Progenitor cell of endocrine pancreas (in vitro differentiated cells): ENCODE data around the gene ALOX15. TPM values are rescaled to one million over a fixed set of nuclear protein-coding genes. Genes with fewer than 3 reads are reported as not detected.

Experiments used
- DNase-seq: peaks from one replicate; pipeline ENCODE4 v3.0.0; 2021; ENCODE audit warnings: low spot score; ENCODE audit not compliant: unreplicated experiment
- H3K27ac Mint-ChIP-seq: 2 replicates; pipeline ENCODE4 v1.8.0; 2021; ENCODE audit warnings: mild to moderate bottlenecking, moderate library complexity, mixed read lengths
- H3K27me3 Mint-ChIP-seq: 2 replicates; pipeline ENCODE4 v1.8.0; 2021; ENCODE audit warnings: mixed read lengths
- H3K36me3 Mint-ChIP-seq: 2 replicates; pipeline ENCODE4 v1.8.0; 2022; ENCODE audit warnings: mixed read lengths; ENCODE audit not compliant: insufficient read depth
- H3K4me1 Mint-ChIP-seq: 2 replicates; pipeline ENCODE4 v1.8.0; 2021; ENCODE audit warnings: low read depth, mixed read lengths
- H3K4me3 Mint-ChIP-seq: 2 replicates; pipeline ENCODE4 v1.8.0; 2021; ENCODE audit warnings: low read depth, mild to moderate bottlenecking, moderate library complexity, mixed read lengths
- H3K9me3 Mint-ChIP-seq: 2 replicates; pipeline ENCODE4 v1.8.0; 2021; ENCODE audit warnings: low read depth, mixed read lengths
- CTCF ChIP-seq: fragments of 200-600 bp; sonication (generic); IDR thresholded peaks from one replicate; pipeline ENCODE4 v1.5.0; 2021; ENCODE audit warnings: antibody characterized with exemption, mild to moderate bottlenecking; ENCODE audit not compliant: unreplicated experiment
- total RNA-seq: library from RNA; stranded (reverse); gene quantifications from 2 replicates; pipeline ENCODE4 v1.2.1, GENCODE V29; 2021

Gene ALOX15
- total RNA-seq, 1 donor from 2014 or later = 0.69 TPM

GRCh38 chr17:4594931-4595684, 46.4 kb downstream of the ALOX15 start:
- H3K4me1 Mint-ChIP-seq = peaks cover 22% of the 10 kb centered on the region
- peak overlapping the region; percentile 89 for H3K27ac Mint-ChIP-seq
- H3K9me3 Mint-ChIP-seq = no peaks in the 10 kb centered on the region
- peak; percentile 46 for DNase-seq
- H3K36me3 Mint-ChIP-seq = peaks cover 2% of the 10 kb centered on the region
- TF ChIP-seq CTCF = peak; percentile 62
- peak overlapping the region; percentile 48 for H3K4me3 Mint-ChIP-seq
- H3K27me3 Mint-ChIP-seq = peaks cover 26% of the 10 kb centered on the region

GRCh38 chr17:4594406-4594805, 47.1 kb downstream of the ALOX15 start:
- Mint-ChIP-seq H3K36me3 (peaks cover 2% of the 10 kb centered on the region), H3K9me3 (no peaks in the 10 kb centered on the region), H3K27me3 (peaks cover 22% of the 10 kb centered on the region), H3K27ac (peak overlapping the region; percentile 89), H3K4me3 (no peak overlapping the region), H3K4me1 (peaks cover 18% of the 10 kb centered on the region)
- TF ChIP-seq CTCF = no peak
- no peak for DNase-seq

- peaks cover 23% of the 10 kb centered on the region for H3K4me1 Mint-ChIP-seq
- peaks cover 2% of the 10 kb centered on the region for H3K36me3 Mint-ChIP-seq
- TF ChIP-seq CTCF = no peak
- H3K4me3 Mint-ChIP-seq = no peak overlapping the region
- H3K9me3 Mint-ChIP-seq = no peaks in the 10 kb centered on the region
- H3K27me3 Mint-ChIP-seq = peaks cover 17% of the 10 kb centered on the region
- no peak for DNase-seq
- H3K27ac Mint-ChIP-seq = no peak overlapping the region
Measured at GRCh38 chr17:4593021-4593421, 48.5 kb downstream of the ALOX15 start.

- H3K9me3 Mint-ChIP-seq = no peaks in the 10 kb centered on the region
- DNase-seq = no peak
- H3K27me3 Mint-ChIP-seq = peaks cover 12% of the 10 kb centered on the region
- H3K4me1 Mint-ChIP-seq = peaks cover 23% of the 10 kb centered on the region
- no peak for TF ChIP-seq CTCF
- no peaks in the 10 kb centered on the region for H3K36me3 Mint-ChIP-seq
- H3K4me3 Mint-ChIP-seq = no peak overlapping the region
- no peak overlapping the region for H3K27ac Mint-ChIP-seq
Measured at GRCh38 chr17:4592240-4593005, 49.1 kb downstream of the ALOX15 start.

DNA sequence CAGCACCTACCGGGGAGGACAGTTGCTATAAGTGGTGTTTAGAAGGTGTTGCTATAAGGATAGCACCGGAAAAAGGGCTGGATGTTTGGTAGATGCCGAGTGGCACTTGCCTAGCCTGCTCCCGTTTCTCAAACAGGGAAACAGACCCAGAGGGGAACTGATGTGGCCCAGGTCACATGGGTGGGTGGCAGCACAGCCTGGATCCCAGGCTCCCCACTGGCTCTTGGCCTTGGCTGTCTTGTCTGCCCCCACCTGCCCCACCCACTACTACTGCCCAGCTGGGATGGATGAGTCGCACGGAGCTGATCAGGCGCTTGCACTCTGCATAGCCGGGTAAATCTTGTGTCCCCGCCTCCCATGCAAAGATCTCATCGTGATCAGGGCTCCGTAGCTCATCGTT, 49.9 kb downstream of the ALOX15 start:
- DNase-seq = no peak
- H3K27me3 Mint-ChIP-seq = peaks cover 12% of the 10 kb centered on the region
- no peaks in the 10 kb centered on the region for H3K36me3 Mint-ChIP-seq
- no peak overlapping the region for H3K27ac Mint-ChIP-seq
- H3K4me1 Mint-ChIP-seq = peaks cover 24% of the 10 kb centered on the region
- H3K9me3 Mint-ChIP-seq = no peaks in the 10 kb centered on the region
- H3K4me3 Mint-ChIP-seq = no peak overlapping the region
- TF ChIP-seq CTCF = no peak
